Skeletal muscle satellite cell (primary cell): ENCODE results near the gene CAPN2.

Source experiments
- H3K27me3 ChIP-seq: 2 replicates; pipeline ENCODE4 v1.7.0; 2013; ENCODE audit warnings: low read length; ENCODE audit not compliant: control insufficient read depth, insufficient read depth
- H3K36me3 ChIP-seq: 2 replicates; pipeline ENCODE4 v1.7.0; 2013; ENCODE audit warnings: mild to moderate bottlenecking, control low read depth, low read length; ENCODE audit not compliant: insufficient read depth
- H3K4me1 ChIP-seq: 2 replicates; pipeline ENCODE4 v1.7.0; 2013; ENCODE audit warnings: low read length; ENCODE audit not compliant: control insufficient read depth, insufficient read depth
- H3K4me2 ChIP-seq: 2 replicates; pipeline ENCODE4 v1.7.0; 2013; ENCODE audit warnings: mild to moderate bottlenecking, low read length
- H3K4me3 ChIP-seq: 2 replicates; pipeline ENCODE4 v1.7.0; 2013; ENCODE audit warnings: low read length
- H3K9ac ChIP-seq: 2 replicates; pipeline ENCODE4 v1.7.0; 2013; ENCODE audit warnings: mild to moderate bottlenecking, low read depth, low read length, moderate library complexity
- H3K9me3 ChIP-seq: replicated peaks from 2 replicates; pipeline ENCODE4 v1.7.0; 2013; ENCODE audit warnings: mild to moderate bottlenecking, control low read depth, low read length

The CAPN2 gene

DNA sequence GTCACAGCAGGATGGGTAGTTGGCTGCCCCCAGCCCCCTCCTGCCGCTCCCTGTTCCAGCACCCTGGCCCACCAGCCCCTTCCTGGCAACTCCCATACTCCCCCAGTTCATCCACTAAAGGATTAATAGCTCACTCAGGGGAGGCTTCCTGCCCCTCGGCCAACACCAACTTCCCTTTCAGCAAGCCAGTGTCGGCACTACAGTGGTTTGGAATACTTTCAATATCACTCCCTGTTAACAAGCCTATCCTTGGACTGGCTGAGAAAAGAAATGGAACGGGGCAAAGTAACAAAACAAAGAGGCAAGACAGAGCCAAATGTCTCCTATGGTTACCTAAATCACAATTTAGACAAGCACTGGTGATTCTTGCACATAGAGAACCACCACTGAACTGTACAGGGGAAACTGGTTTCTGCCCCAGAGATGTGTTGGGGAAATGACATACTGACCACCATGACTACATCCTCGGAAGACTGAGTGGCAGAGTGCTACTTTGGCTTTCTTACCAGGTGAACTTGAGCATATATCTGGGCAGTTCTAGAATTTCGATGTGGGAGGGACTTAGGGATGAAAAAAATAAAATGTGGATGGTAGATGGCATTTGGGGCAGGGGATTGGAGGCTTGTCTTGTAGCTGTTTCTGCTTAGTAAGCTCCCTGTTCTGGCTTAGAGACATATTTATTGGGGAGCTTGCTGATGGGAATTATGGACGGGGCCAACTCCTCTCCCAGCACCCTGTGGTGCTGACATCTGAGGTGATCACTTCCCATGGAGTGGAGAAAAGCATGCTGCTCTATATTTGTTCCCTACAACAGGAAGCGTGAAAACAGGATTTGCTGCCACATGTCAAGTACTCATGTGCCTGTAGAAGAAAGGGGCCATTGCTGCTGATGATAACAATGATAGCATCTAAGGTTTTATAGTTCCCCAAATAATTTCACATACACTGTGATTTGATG lies 7.1 kb upstream of the CAPN2 start:
- Histone ChIP-seq H3K4me2 (peak overlapping the region; percentile 80), H3K36me3 (no peaks in the 10 kb centered on the region), H3K4me1 (peaks cover 80% of the 10 kb centered on the region), H3K9me3 (no peaks in the 10 kb centered on the region), H3K9ac (peak overlapping the region; percentile 74), H3K27me3 (no peaks in the 10 kb centered on the region), H3K4me3 (peak overlapping the region; percentile 1)

DNA sequence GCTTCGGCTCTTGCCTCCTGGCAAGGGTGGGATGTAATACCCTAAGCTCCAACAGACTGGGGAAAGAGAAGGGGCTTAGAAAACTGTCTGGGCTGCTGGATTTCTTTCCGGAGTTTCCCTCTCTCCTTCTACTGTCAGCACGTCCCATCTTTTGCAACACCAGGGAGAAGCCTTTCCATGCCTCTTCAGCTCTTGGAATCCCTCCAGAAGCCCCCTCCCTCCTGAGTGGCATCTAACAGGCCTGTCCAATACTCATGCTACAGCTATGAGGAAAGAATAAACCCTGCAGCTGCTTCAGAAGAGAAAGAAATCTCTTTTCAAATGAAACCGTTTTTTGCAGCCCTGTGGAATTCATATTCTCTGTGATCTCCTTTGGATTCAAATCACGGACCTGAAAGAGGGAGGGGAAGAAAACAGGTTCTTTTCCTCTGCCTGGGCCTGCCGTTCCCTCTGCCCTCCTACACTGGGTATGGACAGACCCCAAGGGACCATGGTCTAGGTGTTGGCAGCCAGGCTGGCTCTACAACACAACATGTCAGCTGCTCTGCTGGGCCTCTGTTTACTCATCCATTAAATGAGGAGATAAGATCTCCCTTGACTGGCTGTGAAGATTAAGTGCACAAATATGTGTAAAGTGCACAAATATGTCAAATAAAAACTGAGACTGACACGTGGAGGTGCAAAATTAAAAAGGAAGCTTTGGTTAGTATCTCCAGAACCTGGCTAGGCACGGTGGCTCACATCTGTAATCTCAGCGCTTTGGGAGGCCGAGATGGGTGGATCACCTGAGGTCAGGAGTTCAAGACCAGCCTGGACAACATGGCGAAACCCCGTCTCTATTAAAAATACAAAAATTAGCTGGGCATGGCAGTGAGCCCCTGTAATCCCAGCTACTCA lies 6.0 kb upstream of the CAPN2 start:
- Histone ChIP-seq H3K9ac (peak overlapping the region; percentile 74), H3K36me3 (no peaks in the 10 kb centered on the region), H3K4me1 (peaks cover 70% of the 10 kb centered on the region), H3K27me3 (no peaks in the 10 kb centered on the region), H3K4me2 (peak overlapping the region; percentile 80), H3K9me3 (no peaks in the 10 kb centered on the region), H3K4me3 (peak overlapping the region; percentile 29)

DNA sequence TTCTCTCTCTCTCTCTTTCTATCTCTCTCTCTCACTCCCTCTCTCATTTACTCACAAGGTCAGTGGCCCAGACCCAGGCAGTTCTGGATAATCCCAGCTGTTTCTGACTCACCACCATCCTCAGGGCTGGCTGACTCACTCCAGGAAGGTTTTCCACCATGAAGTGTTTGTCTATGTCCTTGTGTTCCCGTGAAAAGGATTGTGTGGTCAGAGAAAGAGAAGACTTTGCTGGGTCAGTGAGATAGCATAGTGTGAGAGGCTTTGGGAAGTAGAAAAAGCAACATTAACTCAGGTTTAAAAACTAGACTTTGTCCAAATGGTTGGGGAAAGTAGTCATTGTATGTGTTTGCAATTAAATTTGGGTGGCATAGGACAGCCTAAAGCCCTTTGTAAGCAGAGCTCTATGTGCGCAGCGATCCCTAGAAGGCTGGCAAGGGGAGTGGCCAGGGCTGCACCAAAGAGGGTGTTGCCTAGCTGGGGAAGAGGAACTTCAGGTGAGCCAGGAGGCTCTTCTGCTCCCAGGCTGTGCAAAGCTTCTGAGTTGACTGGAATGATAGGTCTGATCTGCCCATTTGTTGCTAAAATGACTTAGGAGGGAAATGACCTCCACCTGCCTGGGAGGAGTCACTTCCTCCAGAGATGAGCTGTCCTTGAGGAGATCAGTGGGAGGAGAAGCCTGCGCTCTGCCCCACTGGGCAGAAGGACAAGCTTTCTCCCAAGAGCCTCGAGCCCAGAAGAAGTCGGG lies 4.9 kb upstream of the CAPN2 start:
- Histone ChIP-seq H3K27me3 (no peaks in the 10 kb centered on the region), H3K4me3 (peak overlapping the region; percentile 53), H3K36me3 (no peaks in the 10 kb centered on the region), H3K9me3 (no peaks in the 10 kb centered on the region), H3K4me2 (peak overlapping the region; percentile 80), H3K4me1 (peaks cover 67% of the 10 kb centered on the region), H3K9ac (peak overlapping the region; percentile 75)

DNA sequence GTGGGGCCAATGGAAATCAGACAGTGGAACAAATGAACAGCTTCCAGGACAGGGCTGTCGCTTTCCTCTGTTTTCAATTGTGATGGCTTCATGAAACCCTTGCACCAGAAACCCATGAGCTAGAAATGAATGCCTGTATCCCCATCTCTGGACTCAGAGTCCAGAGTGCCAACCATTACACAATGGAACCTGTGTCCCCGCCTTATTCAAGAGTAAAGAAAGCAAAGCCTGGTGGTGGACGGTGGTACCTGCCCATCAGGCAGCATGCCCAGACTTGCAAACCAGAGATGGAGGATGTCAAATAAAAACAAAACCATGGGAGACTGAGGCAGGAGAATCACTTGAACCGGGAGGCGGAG lies 4.4 kb upstream of the CAPN2 start:
- Histone ChIP-seq H3K4me3 (peak overlapping the region; percentile 53), H3K9me3 (no peaks in the 10 kb centered on the region), H3K4me1 (peaks cover 62% of the 10 kb centered on the region), H3K4me2 (peak overlapping the region; percentile 80), H3K36me3 (no peaks in the 10 kb centered on the region), H3K9ac (peak overlapping the region; percentile 75), H3K27me3 (no peaks in the 10 kb centered on the region)

DNA sequence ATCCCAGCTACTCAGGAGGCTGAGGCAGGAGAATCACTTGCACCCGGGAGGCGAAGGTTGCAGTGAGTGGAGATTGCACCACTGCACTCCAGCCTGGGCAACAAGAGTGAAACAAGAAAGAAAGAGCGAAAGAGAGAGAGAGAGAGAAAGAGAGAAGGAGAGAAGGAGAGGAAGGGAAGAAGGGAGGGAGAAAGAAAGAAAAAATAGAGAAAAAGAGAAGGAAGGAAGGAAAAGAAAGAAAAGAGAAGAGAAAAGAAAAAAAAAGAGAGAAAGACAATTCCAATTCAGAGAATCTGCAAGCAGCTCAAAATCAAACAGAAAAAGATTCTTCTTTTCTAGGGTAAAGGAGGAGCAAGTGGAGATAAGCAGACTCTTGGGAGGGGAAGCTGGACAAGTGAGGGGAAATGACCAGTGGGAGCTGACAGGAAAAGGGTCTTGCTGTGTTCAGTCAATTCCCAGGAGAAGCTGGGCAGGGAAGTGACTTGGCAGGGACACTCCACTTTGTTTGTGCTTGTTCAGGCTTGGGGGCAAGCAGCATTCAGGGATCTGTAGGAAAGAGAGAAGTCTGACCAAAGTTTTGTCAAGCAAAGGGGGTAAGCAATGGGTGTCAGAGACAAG lies 3.6 kb upstream of the CAPN2 start:
- Histone ChIP-seq H3K27me3 (no peaks in the 10 kb centered on the region), H3K36me3 (peaks cover 3% of the 10 kb centered on the region), H3K4me3 (no peak overlapping the region), H3K9ac (no peak overlapping the region), H3K4me2 (no peak overlapping the region), H3K4me1 (peaks cover 56% of the 10 kb centered on the region), H3K9me3 (no peaks in the 10 kb centered on the region)

DNA sequence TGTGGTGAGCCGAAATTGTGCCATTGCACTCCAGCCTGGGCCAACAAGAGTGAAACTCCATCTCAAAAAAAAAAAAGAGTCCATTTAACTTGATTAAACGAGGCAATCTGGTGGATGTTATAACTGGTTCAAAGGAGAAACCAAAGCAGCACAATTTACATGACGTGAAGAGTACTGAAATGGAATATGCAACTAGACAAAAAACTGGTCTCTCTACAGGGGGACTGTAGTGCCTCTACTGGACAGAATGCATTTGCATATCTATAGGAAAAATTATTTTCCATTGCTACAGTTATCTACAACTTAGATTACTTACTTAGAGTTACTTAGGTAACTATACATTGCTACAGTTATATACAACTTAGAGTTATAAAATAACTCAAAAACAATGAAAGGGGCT lies 2.7 kb upstream of the CAPN2 start:
- peaks cover 11% of the 10 kb centered on the region for H3K36me3 ChIP-seq
- no peak overlapping the region for H3K4me3 ChIP-seq
- H3K9ac ChIP-seq: no peak overlapping the region
- H3K9me3 ChIP-seq: no peaks in the 10 kb centered on the region
- H3K4me1 ChIP-seq: peaks cover 59% of the 10 kb centered on the region
- no peaks in the 10 kb centered on the region for H3K27me3 ChIP-seq
- no peak overlapping the region for H3K4me2 ChIP-seq

DNA sequence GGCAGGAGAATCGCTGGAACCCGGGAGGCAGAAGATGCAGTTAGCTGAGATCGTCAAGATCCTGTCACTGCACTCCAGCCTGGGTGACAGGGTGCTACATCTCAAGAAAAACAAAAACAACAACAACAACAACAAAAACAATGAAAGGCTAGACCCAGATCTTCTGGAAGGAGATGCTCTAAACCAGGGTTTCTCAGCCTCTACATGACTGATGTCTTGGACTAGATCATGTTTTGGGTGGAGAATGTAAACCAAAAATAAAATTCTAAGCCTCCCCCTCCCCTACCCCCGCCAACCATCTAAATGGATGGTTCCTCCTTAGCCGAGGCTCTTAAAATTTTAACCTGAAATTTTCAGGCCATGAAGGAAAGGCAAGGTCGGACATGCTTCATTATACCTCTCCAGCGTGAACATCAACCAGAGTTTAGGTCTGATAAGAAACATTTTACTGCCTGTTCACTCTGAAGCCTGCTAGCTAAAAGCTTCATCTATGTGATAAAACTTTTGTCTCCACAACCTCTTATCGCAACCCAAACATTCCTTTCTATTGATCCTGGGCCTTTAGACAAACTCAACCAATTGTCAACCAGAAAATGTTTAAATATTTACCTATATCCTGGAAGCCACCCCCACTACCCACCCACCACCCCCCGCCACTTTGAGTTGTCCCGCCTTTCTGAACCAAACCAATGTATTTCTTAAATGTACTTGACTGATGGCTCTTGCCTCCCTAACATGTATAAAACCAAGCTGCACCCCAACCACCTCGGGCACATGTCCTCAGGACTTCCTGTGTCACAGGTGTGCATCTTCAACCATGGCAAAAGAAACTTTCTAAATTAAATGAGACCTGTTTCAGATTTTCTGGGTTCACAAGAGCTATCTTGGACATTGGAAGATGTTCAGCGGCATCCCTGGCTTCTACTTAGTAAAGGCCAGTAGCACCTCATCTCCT lies 1.9 kb upstream of the CAPN2 start:
- no peaks in the 10 kb centered on the region for H3K27me3 ChIP-seq

DNA sequence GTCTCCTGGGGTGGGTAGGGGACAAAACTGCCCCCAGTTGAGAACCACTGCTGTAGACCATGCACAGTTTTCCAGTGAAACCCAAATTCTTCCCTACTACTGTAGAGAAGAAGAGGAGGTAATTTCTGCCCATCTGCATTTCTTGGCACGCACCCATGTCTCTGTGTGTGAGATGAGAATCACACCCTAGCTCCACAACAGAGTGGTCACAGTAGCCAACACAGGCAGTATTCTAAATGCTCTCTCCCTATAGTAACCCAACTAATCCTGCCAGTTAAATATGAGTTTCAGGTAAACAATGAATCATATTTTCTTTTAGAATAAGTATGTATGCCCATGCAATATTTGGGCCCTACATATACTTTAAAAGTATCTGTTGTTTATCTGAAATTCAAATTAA lies 1.2 kb upstream of the CAPN2 start:
- H3K4me3 ChIP-seq: no peak overlapping the region
- no peak overlapping the region for H3K4me2 ChIP-seq
- no peak overlapping the region for H3K9ac ChIP-seq
- peaks cover 22% of the 10 kb centered on the region for H3K36me3 ChIP-seq
- H3K9me3 ChIP-seq: no peaks in the 10 kb centered on the region
- H3K4me1 ChIP-seq: peaks cover 58% of the 10 kb centered on the region
- H3K27me3 ChIP-seq: no peaks in the 10 kb centered on the region

More for the DNA sequence above, 1.9 kb upstream of the CAPN2 start:
- H3K4me1 ChIP-seq: peaks cover 58% of the 10 kb centered on the region
- no peak overlapping the region for H3K9ac ChIP-seq
- H3K4me3 ChIP-seq: no peak overlapping the region
- H3K36me3 ChIP-seq: peaks cover 15% of the 10 kb centered on the region
- H3K4me2 ChIP-seq: no peak overlapping the region
- H3K9me3 ChIP-seq: no peaks in the 10 kb centered on the region

DNA sequence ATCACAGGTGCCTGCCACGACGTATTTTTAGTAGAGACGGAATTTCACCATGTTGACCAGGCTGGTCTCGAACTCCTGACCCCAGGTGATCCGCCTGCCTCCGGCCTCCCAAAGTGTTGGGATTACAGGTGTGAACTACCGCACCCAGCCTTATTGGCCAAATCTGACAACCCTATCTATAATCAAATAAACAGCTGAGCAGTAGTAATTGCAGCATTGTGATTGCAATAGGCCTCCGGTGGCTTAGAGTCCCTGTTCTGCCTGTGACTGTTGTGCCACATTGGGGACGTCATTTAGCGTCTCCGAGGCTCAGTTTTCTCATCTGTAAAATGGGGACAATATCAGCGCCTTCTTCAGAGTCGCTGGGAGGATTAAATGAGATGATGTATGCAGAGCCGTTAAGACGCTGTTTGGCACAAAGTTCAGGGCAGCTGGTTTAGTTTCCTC lies 569 bp upstream of the CAPN2 start:
- Histone ChIP-seq H3K9ac (peak overlapping the region; percentile 99), H3K4me1 (peaks cover 58% of the 10 kb centered on the region), H3K9me3 (no peaks in the 10 kb centered on the region), H3K27me3 (no peaks in the 10 kb centered on the region), H3K4me2 (peak overlapping the region; percentile 98), H3K36me3 (peaks cover 28% of the 10 kb centered on the region), H3K4me3 (peak overlapping the region; percentile 78)

DNA sequence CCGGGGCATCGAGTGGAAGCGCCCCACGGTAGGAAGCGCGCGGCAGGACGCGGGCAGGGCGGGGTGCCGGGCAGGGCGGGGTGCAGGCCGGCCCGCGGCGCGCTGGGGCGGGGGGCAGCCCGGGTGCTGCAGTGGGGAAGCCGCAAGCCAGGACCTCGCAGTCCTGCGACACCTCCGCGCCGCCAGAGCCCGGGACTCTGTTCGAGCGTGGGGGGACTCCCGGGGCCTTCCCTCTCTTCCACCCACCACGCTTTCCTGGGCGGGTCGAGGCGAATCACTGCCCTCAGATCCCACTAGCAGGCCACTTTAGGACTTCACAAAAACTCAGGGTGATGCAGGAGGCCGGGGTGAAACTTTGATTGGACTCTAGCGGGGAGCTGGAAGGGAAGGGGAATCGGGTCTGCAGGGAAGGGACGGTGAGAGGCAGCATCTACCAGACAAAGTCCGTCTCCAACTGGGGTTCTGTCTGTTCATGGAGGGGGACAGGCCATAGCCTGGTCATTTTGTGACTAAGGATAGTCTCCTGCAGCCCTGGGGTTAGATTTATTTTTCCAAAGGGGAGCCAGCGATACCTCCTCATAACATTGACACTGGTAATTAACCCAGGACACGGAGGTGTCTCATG lies 623 bp downstream of the CAPN2 start:
- peaks cover 59% of the 10 kb centered on the region for H3K4me1 ChIP-seq
- peak overlapping the region; percentile 98 for H3K4me2 ChIP-seq

More for the DNA sequence above, 623 bp downstream of the CAPN2 start:
- H3K4me3 ChIP-seq: peak overlapping the region; percentile 78
- no peaks in the 10 kb centered on the region for H3K27me3 ChIP-seq
- peaks cover 40% of the 10 kb centered on the region for H3K36me3 ChIP-seq
- H3K9me3 ChIP-seq: no peaks in the 10 kb centered on the region
- peak overlapping the region; percentile 99 for H3K9ac ChIP-seq
